Measurements from ENCODE around the gene IPO4. TPM values are rescaled to one million over a fixed set of nuclear protein-coding genes. Genes with fewer than 3 reads are reported as not detected.

The IPO4 gene
- total and polyA plus RNA-seq, 2 of the 13 experiments (the other 11 are each of a cell fraction or from before 2014, with no cell fraction given) = 39.0 to 179 TPM

- TF ChIP-seq EEA1 (CRISPR knock-in tag; IDR thresholded peaks at IDR 0.05; ENCODE audit: borderline replicate concordance) (0 out of 2 replicates have a peak, but pooled peaks have one; percentile 36), ZFP36L1 (CRISPR knock-in tag; IDR thresholded peaks at IDR 0.05) (no peak; the same call in 1 of the 2 replicates), ZNF749 (CRISPR knock-in tag; IDR thresholded peaks at IDR 0.05; ENCODE audit: borderline replicate concordance) (no peak; the same call in 1 of the 2 replicates), KDM1A (CRISPR knock-in tag; IDR thresholded peaks at IDR 0.05) (no peak), ZNF576 (CRISPR knock-in tag; IDR thresholded peaks at IDR 0.05) (peak; percentile 89; the same call in 1 of the 2 replicates), ZNF20 (CRISPR knock-in tag; IDR thresholded peaks at IDR 0.05) (0 out of 2 replicates have a peak, but pooled peaks have one; percentile 96), ZNF770 (CRISPR knock-in tag; IDR thresholded peaks at IDR 0.05) (peak; percentile 81; the same call in 1 of the 2 replicates), THAP8 (CRISPR knock-in tag; IDR thresholded peaks at IDR 0.05; ENCODE audit: borderline replicate concordance) (peak; percentile 31; the same call in 1 of the 2 replicates), NFIC (IDR thresholded peaks at IDR 0.05; ENCODE audit: low read length) (no peak), ZNF407 (CRISPR knock-in tag; IDR thresholded peaks at IDR 0.05; ENCODE audit: not compliant biosample characterization) (peak; percentile 90), ZNF234 (CRISPR knock-in tag; conservative IDR thresholded peaks at IDR 0.05) (peak; percentile 45; the same call in 1 of the 2 replicates), KAT8 (CRISPR knock-in tag; IDR thresholded peaks at IDR 0.05) (peak; percentile 87), MBNL3 (CRISPR knock-in tag; conservative IDR thresholded peaks at IDR 0.05) (no peak), FOXC1 (CRISPR knock-in tag; IDR thresholded peaks at IDR 0.05; ENCODE audit: borderline replicate concordance) (no peak), TEAD2 (CRISPR knock-in tag; IDR thresholded peaks at IDR 0.05) (no peak), ZNF737 (CRISPR knock-in tag; IDR thresholded peaks at IDR 0.05; ENCODE audit: borderline replicate concordance) (peak; percentile 66; the same call in 1 of the 2 replicates), ZNF44 (CRISPR knock-in tag; IDR thresholded peaks at IDR 0.05) (peak; percentile 55), ZNF660 (CRISPR knock-in tag; IDR thresholded peaks at IDR 0.05; ENCODE audit: borderline replicate concordance, low read depth) (no peak), ZNF709 (CRISPR knock-in tag; IDR thresholded peaks at IDR 0.05) (no peak)
Measured at GRCh38 chr14:24232121-24232644, 43.6 kb upstream of the IPO4 start, which contains the start of gene NEDD8 (continued).

Data from HepG2 (cell line).